ES-I3 (cell line): ENCODE measurements around the gene PSMB3.

Experiments used
- H3K36me3 ChIP-seq: 2 replicates; pipeline ENCODE4 v1.6.1; 2013; ENCODE audit warnings: mild to moderate bottlenecking, low read length, control low read depth, moderate library complexity; ENCODE audit not compliant: insufficient read depth
- H3K4me1 ChIP-seq: 2 replicates; pipeline ENCODE4 v1.6.1; 2013; ENCODE audit warnings: mild to moderate bottlenecking, control low read depth, low read length; ENCODE audit not compliant: insufficient read depth
- H3K9ac ChIP-seq: 2 replicates; pipeline ENCODE4 v1.6.1; 2013; ENCODE audit warnings: low read depth, mild to moderate bottlenecking, low read length, moderate library complexity
- H3K9me3 ChIP-seq: 2 replicates; pipeline ENCODE4 v1.6.1; 2013; ENCODE audit warnings: mild to moderate bottlenecking, low read length, moderate library complexity; ENCODE audit not compliant: control insufficient read depth, insufficient read depth

The PSMB3 gene

DNA sequence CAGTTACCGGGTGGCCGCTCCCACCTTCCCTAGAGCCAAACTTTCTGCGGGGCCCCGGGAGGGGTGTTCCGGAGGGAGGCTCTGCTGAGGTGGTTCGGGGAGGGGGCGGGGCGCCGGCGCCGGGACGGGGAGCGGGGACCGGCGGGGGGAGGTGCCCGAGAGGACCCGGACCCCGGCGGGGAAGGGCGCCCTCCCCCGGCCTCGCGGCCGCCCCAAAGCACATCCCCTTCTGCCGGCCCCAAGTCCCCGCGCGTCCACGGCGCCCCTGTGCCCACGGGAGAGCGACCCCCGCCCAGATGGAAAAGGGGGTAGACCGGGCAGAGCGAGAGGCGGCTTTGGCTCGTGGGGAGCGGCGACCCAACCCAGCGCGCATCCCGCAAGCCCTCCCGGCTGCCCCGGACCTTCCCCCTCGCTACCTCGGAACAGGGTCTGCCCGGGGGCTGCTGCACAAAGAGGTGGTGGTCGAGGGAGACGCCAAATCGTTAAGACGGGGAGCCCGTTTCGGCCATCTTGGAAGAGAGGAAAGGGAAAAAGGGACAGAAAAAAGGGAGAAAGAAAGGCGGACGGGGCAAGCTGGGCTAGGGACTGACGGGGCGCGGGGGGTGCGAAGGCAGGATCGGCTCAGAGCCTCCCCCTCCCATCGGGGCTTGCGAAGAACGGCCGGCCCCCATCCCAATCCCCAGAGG lies 4.9 kb upstream of the PSMB3 start:
- H3K4me1 ChIP-seq, result peaks cover 20% of the 10 kb centered on the region
- H3K9ac ChIP-seq, result peak overlapping the region; percentile 88
- H3K9me3 ChIP-seq, result no peaks in the 10 kb centered on the region
- H3K36me3 ChIP-seq, result no peaks in the 10 kb centered on the region

DNA sequence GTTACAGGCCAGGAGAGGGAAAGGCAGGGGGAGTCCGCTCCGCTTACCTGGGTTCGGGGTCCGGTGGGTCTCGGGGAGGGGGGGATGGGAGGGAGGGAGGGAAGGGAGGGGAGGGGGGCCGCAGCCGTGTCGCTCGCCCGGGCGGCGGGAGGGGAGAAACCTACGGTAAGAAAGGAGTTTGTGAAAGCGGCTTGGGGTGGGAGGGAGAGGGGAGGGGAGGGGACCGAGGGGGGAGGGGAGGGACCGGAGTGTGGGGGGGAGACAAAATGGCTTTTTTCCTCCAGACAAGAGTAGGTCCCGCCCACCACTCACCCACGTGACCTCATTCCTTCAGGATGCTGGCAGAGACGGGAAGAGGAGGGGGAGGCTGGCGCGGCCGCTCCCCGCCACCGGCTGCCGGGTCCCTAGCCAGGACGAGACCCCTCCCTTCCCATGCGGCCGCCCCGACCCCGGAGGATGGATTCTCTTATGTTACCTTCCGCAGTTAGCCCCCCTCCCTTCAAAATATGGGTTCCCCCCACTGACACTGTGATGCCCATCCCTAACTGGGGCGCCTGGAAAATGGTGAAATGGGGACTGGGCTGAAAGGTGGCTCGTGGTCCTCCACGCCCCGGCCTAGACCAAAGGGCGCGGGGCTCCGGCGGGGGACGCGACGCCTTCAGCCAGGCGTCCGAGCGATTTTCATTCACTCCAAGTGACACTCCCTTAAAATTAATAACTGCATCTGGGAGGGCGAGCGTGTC lies 4.2 kb upstream of the PSMB3 start, which contains the start of gene PCGF2:
Gene PCGF2 (minus strand): TSS at position 188 of the 743 bp plus-strand sequence. CDS start 7,934 bp downstream, outside the sequence.
- Histone ChIP-seq H3K36me3 (no peaks in the 10 kb centered on the region), H3K9me3 (no peaks in the 10 kb centered on the region), H3K4me1 (peaks cover 20% of the 10 kb centered on the region), H3K9ac (peak within 1 kb of the TSS; percentile 88)

DNA sequence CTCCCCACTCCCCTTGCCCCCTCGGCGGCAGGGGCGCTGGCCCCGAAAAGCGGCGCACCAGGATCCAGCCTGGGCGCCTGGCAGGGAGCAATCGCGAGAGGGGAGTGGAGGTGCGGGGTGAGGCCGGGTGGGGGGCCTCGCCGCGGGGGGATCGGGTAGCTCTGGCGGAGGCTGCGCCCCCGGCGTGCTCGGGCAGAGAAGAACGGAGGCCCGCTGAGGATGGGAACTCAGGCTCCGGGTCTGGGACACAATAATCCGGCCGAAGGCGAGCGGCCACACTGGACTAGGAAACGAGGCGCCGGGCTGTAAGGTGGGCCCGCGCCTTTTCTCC lies 3.7 kb upstream of the PSMB3 start:
- Histone ChIP-seq H3K4me1 (peaks cover 16% of the 10 kb centered on the region), H3K9me3 (no peaks in the 10 kb centered on the region), H3K9ac (peak overlapping the region; percentile 69), H3K36me3 (peaks cover 3% of the 10 kb centered on the region; the same call in 1 of the 2 replicates)

DNA sequence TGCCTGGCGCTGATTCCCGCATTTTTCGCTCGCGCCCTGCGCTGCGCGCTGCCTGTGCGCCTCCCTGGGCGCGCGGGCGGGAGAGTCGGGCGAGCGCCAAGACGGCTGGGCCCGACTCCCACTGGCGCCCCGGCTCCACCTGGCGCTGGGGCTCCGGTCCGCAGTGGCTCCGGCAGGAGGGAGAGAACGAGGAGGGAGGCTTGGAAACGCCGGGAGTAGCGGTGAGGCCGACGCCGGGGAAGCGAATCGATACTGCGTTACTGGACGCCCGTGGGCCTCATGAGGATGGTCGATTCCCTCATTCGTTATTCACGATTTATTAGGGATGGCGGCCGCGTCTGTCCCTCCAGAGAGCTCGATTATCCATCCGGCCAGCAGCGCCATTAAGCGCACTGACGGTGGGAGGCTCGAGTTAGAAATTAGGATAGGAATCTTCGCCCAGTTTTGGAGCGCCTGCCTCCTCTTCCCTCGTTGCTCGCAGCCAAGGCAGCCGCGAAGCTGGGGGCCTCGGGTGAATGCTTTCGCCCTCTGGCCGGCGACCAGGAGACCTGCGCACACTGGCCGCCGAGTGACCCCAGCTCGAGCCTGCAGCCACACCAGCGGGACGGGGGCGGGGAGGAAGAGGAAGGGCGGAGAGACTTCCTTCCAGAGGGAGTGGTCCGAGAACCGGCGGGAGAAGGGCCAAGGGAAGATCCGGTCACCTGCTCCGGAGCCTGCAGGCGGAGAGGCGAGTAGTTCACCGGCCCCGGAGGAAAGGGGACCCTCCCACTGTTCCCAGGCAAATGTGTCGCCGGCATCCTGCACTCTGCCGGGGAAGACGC lies 3.1 kb upstream of the PSMB3 start:
- peaks cover 4% of the 10 kb centered on the region; the same call in 1 of the 2 replicates for H3K36me3 ChIP-seq
- peaks cover 13% of the 10 kb centered on the region for H3K4me1 ChIP-seq
- peak overlapping the region; percentile 69 for H3K9ac ChIP-seq
- no peaks in the 10 kb centered on the region for H3K9me3 ChIP-seq

DNA sequence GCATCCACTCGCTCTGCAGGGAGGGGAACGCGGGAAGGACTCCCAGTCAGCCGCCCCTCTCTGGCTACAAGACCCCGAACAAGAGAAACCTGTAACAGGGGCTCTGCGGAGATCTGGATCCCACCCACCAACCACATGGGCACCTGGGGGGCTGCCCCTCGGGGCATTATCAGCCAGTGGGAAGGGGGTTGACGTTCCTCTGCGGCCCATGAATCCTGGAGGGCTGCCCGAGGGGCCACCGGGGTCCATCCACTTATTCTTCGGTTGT lies 2.6 kb upstream of the PSMB3 start:
- peak overlapping the region; percentile 69 for H3K9ac ChIP-seq
- peaks cover 4% of the 10 kb centered on the region; the same call in 1 of the 2 replicates for H3K36me3 ChIP-seq
- H3K4me1 ChIP-seq, result peaks cover 13% of the 10 kb centered on the region
- no peaks in the 10 kb centered on the region for H3K9me3 ChIP-seq

DNA sequence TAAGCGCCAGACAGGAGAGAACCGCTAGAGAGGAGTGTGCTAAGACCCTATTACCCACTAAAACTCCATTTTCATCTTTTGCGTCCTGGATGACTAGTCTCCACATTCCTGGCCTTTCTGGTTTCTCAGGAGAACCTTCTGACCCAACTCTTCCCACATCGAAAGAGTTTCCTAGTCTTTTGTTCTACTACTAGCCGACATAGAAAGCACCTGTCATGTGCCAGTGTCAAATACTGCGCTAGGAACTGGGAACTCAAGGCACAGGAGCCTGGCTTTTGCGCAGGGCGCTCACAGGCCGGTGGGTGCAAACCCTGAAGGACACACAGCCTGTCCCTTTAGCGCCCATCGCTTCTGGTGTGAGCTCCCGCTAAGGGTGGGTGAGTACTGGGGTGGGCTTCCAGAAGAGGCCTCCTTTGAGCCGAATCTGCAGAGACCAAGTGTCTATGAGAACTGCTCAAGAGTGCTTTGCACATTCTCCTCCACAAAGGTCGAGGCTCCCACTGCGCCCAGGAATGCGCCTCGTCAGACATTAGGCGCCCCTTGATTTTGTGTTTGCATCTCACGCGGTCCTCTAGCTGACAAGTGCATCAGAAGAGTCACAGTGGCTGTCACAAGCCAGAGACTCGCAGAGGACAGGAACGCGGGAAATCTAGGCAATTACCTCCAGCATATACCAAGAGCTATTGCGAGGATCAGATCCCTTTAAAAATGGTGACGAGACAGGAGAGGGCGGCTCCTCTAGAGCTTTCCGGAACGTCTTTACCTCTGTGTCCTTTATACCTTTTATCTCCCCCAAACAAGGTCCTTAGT lies 2.0 kb upstream of the PSMB3 start:
- no peaks in the 10 kb centered on the region for H3K9me3 ChIP-seq

DNA sequence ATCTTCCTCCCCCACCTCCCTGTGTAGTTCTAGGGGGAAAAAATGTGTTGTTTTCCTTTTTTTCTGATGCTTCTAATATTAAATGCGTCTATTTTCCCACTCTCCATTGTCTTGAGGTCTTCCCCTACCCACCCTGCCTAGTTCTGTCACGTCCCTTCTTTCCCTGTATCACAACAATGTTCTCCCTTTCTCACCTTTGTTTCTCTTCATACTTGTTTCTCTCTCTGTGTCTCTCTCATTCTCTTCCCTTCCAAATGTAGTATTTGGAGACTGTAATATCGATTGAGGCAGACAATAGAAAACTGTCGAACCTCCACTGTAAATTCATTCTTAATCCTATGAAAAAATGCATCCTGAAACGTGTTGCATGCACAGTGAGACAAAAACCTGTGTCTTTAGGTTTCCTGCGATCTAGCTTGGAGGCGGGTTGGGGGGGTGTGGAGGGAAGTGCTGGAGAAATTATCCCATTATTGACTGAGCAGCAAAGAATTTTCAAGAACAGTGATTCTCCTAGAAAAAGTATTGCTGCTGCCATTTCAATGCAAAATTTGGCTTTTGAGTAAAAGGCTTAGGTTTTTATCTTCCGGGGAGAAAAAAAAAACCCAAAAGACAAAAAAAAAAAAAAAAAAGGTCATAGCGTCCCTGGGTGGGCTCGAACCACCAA lies 1.3 kb upstream of the PSMB3 start:
- Histone ChIP-seq H3K36me3 (peaks cover 4% of the 10 kb centered on the region; the same call in 1 of the 2 replicates), H3K9ac (peak overlapping the region; percentile 69), H3K4me1 (peaks cover 3% of the 10 kb centered on the region; the same call in 1 of the 2 replicates), H3K9me3 (no peaks in the 10 kb centered on the region)

More for the DNA sequence above, 2.0 kb upstream of the PSMB3 start:
- H3K4me1 ChIP-seq, result peaks cover 11% of the 10 kb centered on the region
- H3K36me3 ChIP-seq, result peaks cover 4% of the 10 kb centered on the region; the same call in 1 of the 2 replicates
- peak overlapping the region; percentile 69 for H3K9ac ChIP-seq

DNA sequence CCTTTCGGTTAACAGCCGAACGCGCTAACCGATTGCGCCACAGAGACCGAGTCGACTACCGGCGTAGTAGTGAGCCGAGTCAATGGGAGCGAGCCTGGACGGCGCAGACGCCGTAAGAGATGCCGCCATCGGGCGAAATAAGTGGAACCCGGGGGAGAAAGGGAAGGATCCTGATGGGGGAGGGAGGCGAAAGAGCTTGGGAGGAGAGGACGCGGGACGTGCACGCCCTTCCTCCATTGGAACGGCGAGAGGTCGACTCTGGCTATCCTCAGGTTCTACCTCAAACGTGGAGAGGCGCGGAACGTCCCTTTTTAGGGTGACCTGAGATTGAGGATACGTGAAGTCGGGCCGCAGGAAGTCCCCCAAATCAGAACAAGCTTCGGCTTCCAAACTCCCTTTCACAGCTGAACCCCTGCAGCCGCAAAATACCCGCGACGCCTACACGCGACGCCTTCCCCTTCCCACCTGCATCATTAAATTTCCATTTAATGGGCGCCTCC lies 683 bp upstream of the PSMB3 start:
- Histone ChIP-seq H3K36me3 (peaks cover 4% of the 10 kb centered on the region; the same call in 1 of the 2 replicates), H3K4me1 (no peaks in the 10 kb centered on the region), H3K9ac (peak overlapping the region; percentile 69), H3K9me3 (no peaks in the 10 kb centered on the region)

DNA sequence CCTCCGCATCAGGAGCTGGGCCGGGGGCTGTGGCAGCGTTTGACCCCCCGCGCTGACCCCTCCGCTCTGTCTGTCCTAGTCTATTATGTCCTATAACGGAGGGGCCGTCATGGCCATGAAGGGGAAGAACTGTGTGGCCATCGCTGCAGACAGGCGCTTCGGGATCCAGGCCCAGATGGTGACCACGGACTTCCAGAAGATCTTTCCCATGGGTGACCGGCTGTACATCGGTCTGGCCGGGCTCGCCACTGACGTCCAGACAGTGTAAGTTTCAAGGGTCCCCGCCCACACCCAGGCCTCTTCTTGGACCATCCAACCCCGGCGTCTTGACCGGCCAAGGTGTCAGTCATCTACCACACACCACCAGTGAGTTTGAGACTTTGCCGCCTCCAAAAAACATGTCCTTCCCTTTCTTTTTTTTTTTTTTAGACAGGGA lies 548 bp downstream of the PSMB3 start:
- Histone ChIP-seq H3K9ac (peak overlapping the region; percentile 64), H3K36me3 (peaks cover 4% of the 10 kb centered on the region; the same call in 1 of the 2 replicates), H3K4me1 (no peaks in the 10 kb centered on the region), H3K9me3 (no peaks in the 10 kb centered on the region)

DNA sequence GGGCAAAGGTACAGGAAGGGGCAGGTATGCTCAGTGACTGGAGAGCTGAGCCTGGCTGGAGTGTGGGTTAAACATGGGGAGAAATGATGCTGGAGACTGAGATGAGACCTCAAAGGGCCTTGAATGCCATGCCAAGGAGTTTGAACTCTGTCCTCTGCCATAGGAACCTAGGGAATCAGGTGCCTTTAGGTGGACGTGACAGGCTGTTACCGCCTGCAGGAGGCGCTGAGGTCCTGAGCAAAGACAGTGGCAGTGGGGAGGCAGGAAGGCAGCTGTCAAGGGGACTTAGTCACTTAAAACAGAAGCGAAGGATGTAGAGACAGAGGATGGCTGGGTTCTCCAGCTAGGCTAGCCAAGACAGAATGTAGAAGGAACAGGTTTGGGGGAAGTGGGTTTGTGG lies 9.1 kb downstream of the PSMB3 start:
- no peaks in the 10 kb centered on the region for H3K4me1 ChIP-seq
- no peaks in the 10 kb centered on the region for H3K9me3 ChIP-seq
- H3K9ac ChIP-seq, result no peak overlapping the region
- H3K36me3 ChIP-seq, result peaks cover 11% of the 10 kb centered on the region

DNA sequence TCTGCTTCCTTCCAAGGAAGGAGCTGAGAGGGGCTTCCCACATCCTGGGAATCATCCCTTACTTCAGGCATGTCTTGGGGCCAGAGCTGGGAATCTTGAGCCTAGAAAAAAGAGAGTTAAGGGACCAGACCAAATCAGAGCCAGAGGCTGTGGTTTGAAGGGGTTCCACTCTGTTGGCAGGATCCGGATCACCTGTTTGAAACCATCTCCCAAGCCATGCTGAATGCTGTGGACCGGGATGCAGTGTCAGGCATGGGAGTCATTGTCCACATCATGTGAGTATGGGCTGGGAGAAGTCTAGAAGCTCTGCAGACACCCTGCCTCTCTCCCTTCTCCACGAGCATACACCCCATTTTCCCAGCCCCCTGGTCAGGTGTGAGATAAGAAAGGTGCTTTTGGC lies 9.7 kb downstream of the PSMB3 start:
- Histone ChIP-seq H3K4me1 (no peaks in the 10 kb centered on the region), H3K9me3 (no peaks in the 10 kb centered on the region), H3K9ac (no peak overlapping the region), H3K36me3 (peaks cover 12% of the 10 kb centered on the region)

DNA sequence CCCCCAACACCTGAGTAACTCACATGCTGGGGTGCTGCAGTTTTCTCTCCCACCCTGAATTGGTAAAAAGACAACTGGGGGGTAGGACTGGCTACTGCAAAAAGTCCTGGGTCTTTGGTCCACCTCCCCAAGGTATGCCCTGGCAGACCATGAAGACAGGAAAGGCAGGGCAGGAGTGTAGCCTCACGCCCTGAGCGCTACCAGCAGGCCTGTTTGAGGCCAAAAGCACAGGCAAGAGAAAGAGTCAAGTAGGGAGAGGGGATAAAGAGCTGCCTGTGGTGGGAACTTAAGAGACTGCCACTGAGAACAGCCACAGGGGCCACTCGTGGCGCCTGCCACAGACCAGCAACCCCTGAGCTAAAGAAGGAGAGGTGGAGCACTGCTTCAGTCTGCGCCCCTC lies 13.8 kb downstream of the PSMB3 start:
- H3K4me1 ChIP-seq, result no peaks in the 10 kb centered on the region
- H3K36me3 ChIP-seq, result peaks cover 25% of the 10 kb centered on the region
- no peak overlapping the region for H3K9ac ChIP-seq
- H3K9me3 ChIP-seq, result no peaks in the 10 kb centered on the region

DNA sequence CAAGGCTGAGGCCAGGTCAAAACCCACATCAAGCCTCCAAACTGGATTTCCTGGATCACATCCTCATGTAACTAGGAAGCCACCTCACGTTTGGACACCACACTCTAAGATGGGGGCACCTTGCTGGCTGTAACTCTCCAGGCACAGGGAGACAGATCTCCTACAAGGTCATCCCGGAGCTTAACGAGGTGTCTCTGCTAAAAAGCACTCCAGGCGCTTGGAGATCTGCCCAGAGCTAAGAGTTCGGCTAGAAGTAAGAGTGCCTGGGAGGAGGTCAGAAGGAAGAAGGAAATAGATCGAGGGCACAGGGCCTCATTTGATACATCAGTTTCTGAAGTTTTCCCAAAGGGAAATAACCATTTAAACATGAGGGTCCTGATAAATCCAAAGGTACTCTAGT lies 15.9 kb downstream of the PSMB3 start:
- Histone ChIP-seq H3K4me1 (no peaks in the 10 kb centered on the region), H3K9ac (no peak overlapping the region), H3K9me3 (no peaks in the 10 kb centered on the region), H3K36me3 (peaks cover 25% of the 10 kb centered on the region)
